ES-I3 (cell line): Measurements from ENCODE around the gene SUPV3L1.

Experiments used
- H3K36me3 ChIP-seq: 2 replicates; pipeline ENCODE4 v1.6.1; 2013; ENCODE audit warnings: mild to moderate bottlenecking, low read length, control low read depth, moderate library complexity; ENCODE audit not compliant: insufficient read depth
- H3K4me1 ChIP-seq: 2 replicates; pipeline ENCODE4 v1.6.1; 2013; ENCODE audit warnings: mild to moderate bottlenecking, control low read depth, low read length; ENCODE audit not compliant: insufficient read depth
- H3K9ac ChIP-seq: 2 replicates; pipeline ENCODE4 v1.6.1; 2013; ENCODE audit warnings: low read depth, mild to moderate bottlenecking, low read length, moderate library complexity
- H3K9me3 ChIP-seq: 2 replicates; pipeline ENCODE4 v1.6.1; 2013; ENCODE audit warnings: mild to moderate bottlenecking, low read length, moderate library complexity; ENCODE audit not compliant: control insufficient read depth, insufficient read depth

SUPV3L1 gene

GRCh38 chr10:69230128-69230527 lies 50.1 kb downstream of the SUPV3L1 start:
- Histone ChIP-seq H3K4me1 (peaks cover 9% of the 10 kb centered on the region; the same call in 1 of the 2 replicates), H3K9ac (no peak overlapping the region), H3K36me3 (no peaks in the 10 kb centered on the region), H3K9me3 (no peaks in the 10 kb centered on the region)

- peaks cover 9% of the 10 kb centered on the region; the same call in 1 of the 2 replicates for H3K4me1 ChIP-seq
Measured at GRCh38 chr10:69232252-69232651, 52.2 kb downstream of the SUPV3L1 start.

GRCh38 chr10:69232736-69233480 lies 52.9 kb downstream of the SUPV3L1 start:
- Histone ChIP-seq H3K36me3 (no peaks in the 10 kb centered on the region), H3K9me3 (no peaks in the 10 kb centered on the region), H3K4me1 (peaks cover 11% of the 10 kb centered on the region; the same call in 1 of the 2 replicates), H3K9ac (no peak overlapping the region)

More at GRCh38 chr10:69232252-69232651, 52.2 kb downstream of the SUPV3L1 start:
- H3K36me3 ChIP-seq = no peaks in the 10 kb centered on the region
- no peaks in the 10 kb centered on the region for H3K9me3 ChIP-seq
- H3K9ac ChIP-seq = no peak overlapping the region

GRCh38 chr10:69234447-69234846 lies 54.4 kb downstream of the SUPV3L1 start:
- H3K9ac ChIP-seq = no peak overlapping the region
- no peaks in the 10 kb centered on the region for H3K9me3 ChIP-seq
- peaks cover 12% of the 10 kb centered on the region; the same call in 1 of the 2 replicates for H3K4me1 ChIP-seq
- no peaks in the 10 kb centered on the region for H3K36me3 ChIP-seq

- peaks cover 4% of the 10 kb centered on the region; the same call in 1 of the 2 replicates for H3K4me1 ChIP-seq
- H3K9ac ChIP-seq = no peak overlapping the region
- H3K9me3 ChIP-seq = no peaks in the 10 kb centered on the region
- no peaks in the 10 kb centered on the region for H3K36me3 ChIP-seq
Measured at GRCh38 chr10:69237528-69238159, 57.6 kb downstream of the SUPV3L1 start.

- Histone ChIP-seq H3K36me3 (no peaks in the 10 kb centered on the region), H3K9me3 (no peaks in the 10 kb centered on the region), H3K4me1 (peaks cover 3% of the 10 kb centered on the region; the same call in 1 of the 2 replicates), H3K9ac (no peak overlapping the region)
Measured at GRCh38 chr10:69239136-69239535, 59.1 kb downstream of the SUPV3L1 start.

- Histone ChIP-seq H3K9me3 (no peaks in the 10 kb centered on the region), H3K4me1 (peaks cover 3% of the 10 kb centered on the region; the same call in 1 of the 2 replicates), H3K9ac (no peak overlapping the region)
Measured at GRCh38 chr10:69239816-69240434, 59.9 kb downstream of the SUPV3L1 start.

GRCh38 chr10:69240455-69240854 lies 60.4 kb downstream of the SUPV3L1 start:
- Histone ChIP-seq H3K9ac (no peak overlapping the region), H3K9me3 (no peaks in the 10 kb centered on the region), H3K36me3 (no peaks in the 10 kb centered on the region), H3K4me1 (peaks cover 3% of the 10 kb centered on the region; the same call in 1 of the 2 replicates)

More at GRCh38 chr10:69239816-69240434, 59.9 kb downstream of the SUPV3L1 start:
- H3K36me3 ChIP-seq = no peaks in the 10 kb centered on the region

- Histone ChIP-seq H3K9me3 (no peaks in the 10 kb centered on the region), H3K4me1 (peaks cover 3% of the 10 kb centered on the region; the same call in 1 of the 2 replicates), H3K36me3 (no peaks in the 10 kb centered on the region), H3K9ac (no peak overlapping the region)
Measured at GRCh38 chr10:69241575-69241974, 61.5 kb downstream of the SUPV3L1 start.

GRCh38 chr10:69242040-69242851 lies 62.2 kb downstream of the SUPV3L1 start:
- peaks cover 3% of the 10 kb centered on the region; the same call in 1 of the 2 replicates for H3K4me1 ChIP-seq
- H3K9ac ChIP-seq = no peak overlapping the region
- no peaks in the 10 kb centered on the region for H3K9me3 ChIP-seq
- no peaks in the 10 kb centered on the region for H3K36me3 ChIP-seq

GRCh38 chr10:69242852-69243212 lies 62.8 kb downstream of the SUPV3L1 start:
- no peaks in the 10 kb centered on the region for H3K36me3 ChIP-seq
- no peak overlapping the region for H3K9ac ChIP-seq
- H3K4me1 ChIP-seq = peaks cover 1% of the 10 kb centered on the region; the same call in 1 of the 2 replicates
- H3K9me3 ChIP-seq = no peaks in the 10 kb centered on the region

- Histone ChIP-seq H3K36me3 (no peaks in the 10 kb centered on the region), H3K9me3 (no peaks in the 10 kb centered on the region), H3K4me1 (no peaks in the 10 kb centered on the region), H3K9ac (no peak overlapping the region)
Measured at GRCh38 chr10:69243817-69244216, 63.8 kb downstream of the SUPV3L1 start.

- no peaks in the 10 kb centered on the region for H3K4me1 ChIP-seq
- H3K9me3 ChIP-seq = no peaks in the 10 kb centered on the region
- H3K9ac ChIP-seq = no peak overlapping the region
- H3K36me3 ChIP-seq = no peaks in the 10 kb centered on the region
Measured at GRCh38 chr10:69246036-69246435, 66.0 kb downstream of the SUPV3L1 start.
